CD14-positive monocyte (primary cell): Measurements from ENCODE around the gene LRRC3. TPM values are rescaled to one million over a fixed set of nuclear protein-coding genes. Genes with fewer than 3 reads are reported as not detected.

Experiments
- DNase-seq, 3 donors: peaks; one replicate each; pipeline ENCODE4 v3.0.0-alpha.2; 2011 to 2022
- H2AFZ ChIP-seq: 2 replicates; pipeline ENCODE4 v1.6.0; 2012; ENCODE audit warnings: mild to moderate bottlenecking, low read depth, low read length, inconsistent platforms; ENCODE audit not compliant: insufficient read depth, poor library complexity, severe bottlenecking
- H3K27ac ChIP-seq, 2 donors: 1 replicate in 1 of 2; 2 replicates in 1 of 2; pipeline ENCODE4 v1.5.1; 2012 to 2013; ENCODE audit warnings: low read length in 2 of 2, control low read depth in 1 of 2, inconsistent platforms in 1 of 2, low read depth in 1 of 2, mild to moderate bottlenecking in 1 of 2
- H3K27me3 ChIP-seq, 2 donors: one replicate each; pipeline versions ENCODE4 v1.6.0 to v1.6.1; 2011 to 2013; ENCODE audit warnings: low read length in 2 of 2; ENCODE audit not compliant: control insufficient read depth in 2 of 2, insufficient read depth in 2 of 2
- H3K36me3 ChIP-seq, 2 donors: replicated peaks in 1 of 2; 1 replicate in 1 of 2; 2 replicates in 1 of 2; pipeline versions ENCODE4 v1.5.1 to v1.6.1; 2012 to 2013; ENCODE audit warnings: low read length in 2 of 2, control low read depth in 1 of 2, inconsistent platforms in 1 of 2, mild to moderate bottlenecking in 1 of 2; ENCODE audit not compliant: insufficient read depth in 2 of 2, control insufficient read depth in 1 of 2
- H3K4me1 ChIP-seq, 2 donors: 1 replicate in 1 of 2; 2 replicates in 1 of 2; pipeline versions ENCODE4 v1.5.1 to v1.6.1; 2012 to 2013; ENCODE audit warnings: low read length in 2 of 2, control low read depth in 1 of 2, inconsistent platforms in 1 of 2, mild to moderate bottlenecking in 1 of 2, moderate library complexity in 1 of 2; ENCODE audit not compliant: insufficient read depth in 2 of 2, control insufficient read depth in 1 of 2
- H3K4me2 ChIP-seq: replicated peaks from 2 replicates; pipeline ENCODE3; 2012; ENCODE audit warnings: low read length, moderate library complexity, mild to moderate bottlenecking; ENCODE audit not compliant: poor library complexity, severe bottlenecking; ENCODE audit errors: extremely low read depth
- H3K4me3 ChIP-seq, 3 experiments: fragments of 200-600 bp in 1 of 3; sonication (generic) in 1 of 3; replicated peaks in 1 of 3; 1 replicate in 2 of 3; 2 replicates in 1 of 3; pipeline ENCODE4 v1.5.1; 2011 to 2013; ENCODE audit warnings: low read length in 3 of 3, mild to moderate bottlenecking in 3 of 3, control low read depth in 2 of 3, low read depth in 2 of 3, inconsistent platforms in 1 of 3, moderate library complexity in 1 of 3
- H3K79me2 ChIP-seq: 2 replicates; pipeline ENCODE4 v1.6.0; 2012; ENCODE audit warnings: mild to moderate bottlenecking, control low read depth, inconsistent platforms, low read length, moderate library complexity; ENCODE audit not compliant: insufficient read depth
- H3K9ac ChIP-seq: 2 replicates; pipeline ENCODE4 v1.6.0; 2017; ENCODE audit warnings: low read length, mild to moderate bottlenecking; ENCODE audit not compliant: insufficient read depth, poor library complexity, severe bottlenecking
- H3K9me3 ChIP-seq, 2 donors: replicated peaks in 1 of 2; 1 replicate in 1 of 2; 2 replicates in 1 of 2; pipeline versions ENCODE4 v1.5.1 to v1.6.1; 2012 to 2013; ENCODE audit warnings: low read length in 2 of 2, control low read depth in 1 of 2; ENCODE audit not compliant: control insufficient read depth in 1 of 2, insufficient read depth in 1 of 2
- H4K20me1 ChIP-seq: 2 replicates; pipeline ENCODE4 v1.6.0; 2012; ENCODE audit warnings: mild to moderate bottlenecking, low read length, control low read depth, moderate library complexity; ENCODE audit not compliant: insufficient read depth
- H3K27ac Mint-ChIP-seq, 7 donors: one replicate each; pipeline ENCODE4 v1.8.0; 2020; ENCODE audit warnings: mild to moderate bottlenecking in 7 of 7, mixed read lengths in 7 of 7, moderate library complexity in 6 of 7, inconsistent platforms in 2 of 7
- H3K27me3 Mint-ChIP-seq, 3 donors: one replicate each; pipeline ENCODE4 v1.8.0; 2021 to 2022; ENCODE audit warnings: low read depth in 3 of 3, mild to moderate bottlenecking in 3 of 3, mixed read lengths in 3 of 3, moderate library complexity in 3 of 3, inconsistent platforms in 1 of 3
- H3K36me3 Mint-ChIP-seq, 2 donors: one replicate each; pipeline ENCODE4 v1.8.0; 2020; ENCODE audit warnings: mixed read lengths in 2 of 2, inconsistent platforms in 1 of 2, mild to moderate bottlenecking in 1 of 2
- H3K4me1 Mint-ChIP-seq: one replicate; pipeline ENCODE4 v1.8.0; 2020; ENCODE audit warnings: mild to moderate bottlenecking, mixed read lengths
- H3K4me3 Mint-ChIP-seq, 2 donors: one replicate each; pipeline ENCODE4 v1.8.0; 2020; ENCODE audit warnings: mild to moderate bottlenecking in 2 of 2, mixed read lengths in 2 of 2, moderate library complexity in 1 of 2
- H3K9me3 Mint-ChIP-seq, 7 donors: one replicate each; pipeline ENCODE4 v1.8.0; 2020 to 2022; ENCODE audit warnings: mixed read lengths in 7 of 7, mild to moderate bottlenecking in 6 of 7, moderate library complexity in 6 of 7, inconsistent platforms in 2 of 7
- WGBS: methylation state at CpG from one replicate; pipeline ENCODE4 v1.1.5; 2013; ENCODE audit warnings: missing lambda C conversion rate; ENCODE audit not compliant: insufficient coverage; 5-methylcytosine and 5-hydroxymethylcytosine counted together
- intact Hi-C, 2 donors: fragments of 100-400 bp; cut with micrococcal nuclease; formaldehyde crosslinking; loops; one replicate each; pipeline versions ENCODE4 v1.15.0 to v1.15.1; 2023
- polyA plus RNA-seq, 3 donors: library from polyadenylated mRNA; depleted of rRNA in 1 of 3; unstranded in 2 of 3; stranded (reverse) in 1 of 3; fragments of 300-500 nt in 2 of 3; fragments of >200 nt in 1 of 3; fragmentation: Illumina TruSeq in 2 of 3; gene quantifications; 1 replicate in 2 of 3; 2 replicates in 1 of 3; pipeline ENCODE4 v1.2.3, GENCODE V29; 2012 to 2021
- TF ChIP-seq, protein P1 (sequence below): fragments of 200-600 bp; IDR thresholded peaks from one replicate; pipeline ENCODE4 v1.8.0; 2022; ENCODE audit warnings: antibody characterized with exemption, mild to moderate bottlenecking

Gene LRRC3
- polyA plus RNA-seq, 3 donors: 0.30 to 0.59 (median 0.41) TPM

DNA sequence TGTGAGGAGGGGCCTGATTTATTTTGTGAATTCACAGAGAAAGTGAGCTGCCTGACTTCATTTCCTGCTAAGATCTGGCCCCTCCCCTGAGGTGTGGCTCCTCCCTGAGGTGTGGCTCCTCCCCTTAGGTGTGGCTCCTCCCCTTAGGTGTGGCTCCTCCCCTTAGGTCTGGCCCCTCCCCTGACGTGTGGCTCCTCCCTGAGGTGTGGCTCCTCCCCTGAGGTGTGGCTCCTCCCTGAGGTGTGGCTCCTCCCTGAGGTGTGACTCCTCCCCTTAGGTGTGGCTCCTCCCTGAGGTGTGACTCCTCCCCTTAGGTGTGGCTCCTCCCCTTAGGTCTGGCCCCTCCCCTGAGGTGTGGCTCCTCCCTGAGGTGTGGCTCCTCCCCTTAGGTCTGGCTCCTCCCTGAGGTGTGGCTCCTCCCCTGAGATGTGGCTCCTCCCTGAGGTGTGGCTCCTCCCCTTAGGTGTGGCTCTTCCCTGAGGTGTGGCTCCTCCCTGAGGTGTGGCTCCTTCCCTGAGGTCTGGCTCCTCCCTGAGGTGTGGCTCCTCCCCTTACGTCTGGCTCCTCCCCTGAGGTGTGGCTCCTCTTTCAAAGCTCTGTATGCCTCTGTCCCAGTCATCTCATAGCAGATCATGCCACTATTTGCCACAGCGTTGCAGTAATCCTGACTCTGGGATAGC is 26.9 kb upstream of the LRRC3 start:
- Histone ChIP-seq H3K79me2 (no peaks in the 10 kb centered on the region), H3K9me3 (peaks cover 4 to 20% of the 10 kb centered on the region in 2 donors), H3K27me3 (no peaks in the 10 kb centered on the region), H4K20me1 (peaks cover 9% of the 10 kb centered on the region), H3K4me1 (no peaks in the 10 kb centered on the region), H3K4me3 (no peak overlapping the region), H3K27ac (no peak overlapping the region), H2AFZ (no peak overlapping the region), H3K36me3 (peaks cover 57 to 80% of the 10 kb centered on the region in 2 donors), H3K9ac (no peak overlapping the region), H3K4me2 (no peak overlapping the region)
- Mint-ChIP-seq H3K4me1 (no peaks in the 10 kb centered on the region), H3K9me3 (peaks cover 12 to 24% (median 14%) of the 10 kb centered on the region in 7 donors), H3K4me3 (no peak overlapping the region), H3K27ac (peak overlapping the region in 3 of 7 donors; percentile 24 to 62 (median 58)), H3K36me3 (peaks cover 55 to 74% of the 10 kb centered on the region in 2 donors), H3K27me3 (no peaks in the 10 kb centered on the region)
- peak; percentile 12 to 36 (median 33) for DNase-seq
- TF ChIP-seq, protein P1, sequence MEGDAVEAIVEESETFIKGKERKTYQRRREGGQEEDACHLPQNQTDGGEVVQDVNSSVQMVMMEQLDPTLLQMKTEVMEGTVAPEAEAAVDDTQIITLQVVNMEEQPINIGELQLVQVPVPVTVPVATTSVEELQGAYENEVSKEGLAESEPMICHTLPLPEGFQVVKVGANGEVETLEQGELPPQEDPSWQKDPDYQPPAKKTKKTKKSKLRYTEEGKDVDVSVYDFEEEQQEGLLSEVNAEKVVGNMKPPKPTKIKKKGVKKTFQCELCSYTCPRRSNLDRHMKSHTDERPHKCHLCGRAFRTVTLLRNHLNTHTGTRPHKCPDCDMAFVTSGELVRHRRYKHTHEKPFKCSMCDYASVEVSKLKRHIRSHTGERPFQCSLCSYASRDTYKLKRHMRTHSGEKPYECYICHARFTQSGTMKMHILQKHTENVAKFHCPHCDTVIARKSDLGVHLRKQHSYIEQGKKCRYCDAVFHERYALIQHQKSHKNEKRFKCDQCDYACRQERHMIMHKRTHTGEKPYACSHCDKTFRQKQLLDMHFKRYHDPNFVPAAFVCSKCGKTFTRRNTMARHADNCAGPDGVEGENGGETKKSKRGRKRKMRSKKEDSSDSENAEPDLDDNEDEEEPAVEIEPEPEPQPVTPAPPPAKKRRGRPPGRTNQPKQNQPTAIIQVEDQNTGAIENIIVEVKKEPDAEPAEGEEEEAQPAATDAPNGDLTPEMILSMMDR: no peak
- intact Hi-C loops: no loop called here
- 71% methylated on average over 1 of the region's 3 CpGs for WGBS

DNA sequence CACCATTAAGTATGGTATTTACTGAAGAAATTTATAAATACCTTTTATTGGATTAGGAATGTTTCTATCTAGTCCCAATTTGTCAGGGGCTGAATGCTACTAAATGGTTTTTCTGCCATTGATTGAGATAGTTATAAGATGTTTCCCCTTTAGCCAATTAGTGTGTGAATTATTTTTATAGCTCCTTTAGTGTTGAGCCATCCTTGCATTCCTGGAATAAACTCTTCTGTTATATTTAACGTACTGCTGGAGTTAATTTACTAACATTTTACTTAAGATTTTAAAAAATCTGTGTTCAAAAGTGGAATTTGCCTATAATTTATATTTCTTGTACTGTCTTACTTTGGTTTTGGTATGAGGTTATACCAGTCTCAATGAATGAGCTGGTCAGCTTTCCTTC is 25.4 kb upstream of the LRRC3 start:
- no peaks in the 10 kb centered on the region for H3K27me3 Mint-ChIP-seq
- H3K27ac Mint-ChIP-seq: no peak overlapping the region
- Histone ChIP-seq H3K79me2 (no peaks in the 10 kb centered on the region), H3K4me2 (no peak overlapping the region), H3K27me3 (no peaks in the 10 kb centered on the region), H3K27ac (no peak overlapping the region), H3K4me1 (no peaks in the 10 kb centered on the region), H3K9me3 (peaks cover 4 to 20% of the 10 kb centered on the region in 2 donors), H3K36me3 (peaks cover 57 to 80% of the 10 kb centered on the region in 2 donors), H2AFZ (no peak overlapping the region), H4K20me1 (peaks cover 9% of the 10 kb centered on the region), H3K9ac (no peak overlapping the region), H3K4me3 (no peak overlapping the region)
- H3K9me3 Mint-ChIP-seq: peaks cover 12 to 24% (median 14%) of the 10 kb centered on the region in 7 donors
- intact Hi-C loops: no loop called here
- no CpG with 5 or more reads among the region's 1 CpG for WGBS
- DNase-seq: no peak
- no peak overlapping the region for H3K4me3 Mint-ChIP-seq
- TF ChIP-seq, protein P1: no peak
- no peaks in the 10 kb centered on the region for H3K4me1 Mint-ChIP-seq
- H3K36me3 Mint-ChIP-seq: peaks cover 59 to 74% of the 10 kb centered on the region in 2 donors
